Trophoblast cell (in vitro differentiated cells and primary cell): ENCODE data around the gene BBS9.

Experiments
- DNase-seq, 2 donors: peaks; one replicate each; pipeline ENCODE4 v3.0.0-alpha.2; 2016
- H2AFZ ChIP-seq: 2 replicates; pipeline ENCODE4 v1.6.1; 2013; ENCODE audit warnings: low read length, moderate library complexity, mild to moderate bottlenecking; ENCODE audit not compliant: insufficient read depth, poor library complexity
- H2AK5ac ChIP-seq: 2 replicates; pipeline ENCODE4 v1.6.1; 2013; ENCODE audit warnings: mild to moderate bottlenecking, low read length
- H2BK120ac ChIP-seq: 2 replicates; pipeline ENCODE4 v1.6.1; 2013; ENCODE audit warnings: low read length, mild to moderate bottlenecking, moderate library complexity; ENCODE audit not compliant: insufficient read depth, poor library complexity
- H2BK12ac ChIP-seq: 2 replicates; pipeline ENCODE4 v1.6.1; 2013; ENCODE audit warnings: mild to moderate bottlenecking, low read length, moderate library complexity
- H2BK5ac ChIP-seq: 2 replicates; pipeline ENCODE4 v1.6.1; 2013; ENCODE audit warnings: low read length, low read depth, moderate library complexity, mild to moderate bottlenecking; ENCODE audit not compliant: poor library complexity
- H3K14ac ChIP-seq: 2 replicates; pipeline ENCODE4 v1.6.1; 2013; ENCODE audit warnings: mild to moderate bottlenecking, low read length
- H3K18ac ChIP-seq: 2 replicates; pipeline ENCODE4 v1.6.1; 2013; ENCODE audit warnings: mild to moderate bottlenecking, low read length
- H3K23ac ChIP-seq: 2 replicates; pipeline ENCODE4 v1.6.1; 2013; ENCODE audit warnings: low read length
- H3K27ac ChIP-seq: 2 replicates; pipeline ENCODE4 v1.5.1; 2013; ENCODE audit warnings: low read depth, mild to moderate bottlenecking, inconsistent platforms, low read length, moderate library complexity
- H3K27me3 ChIP-seq: 2 replicates; pipeline ENCODE4 v1.6.1; 2013; ENCODE audit warnings: inconsistent platforms, mild to moderate bottlenecking, low read length, moderate library complexity; ENCODE audit not compliant: insufficient read depth
- H3K36me3 ChIP-seq, 2 experiments: 1 replicate in 1 of 2; 2 replicates in 1 of 2; pipeline ENCODE4 v1.6.1; 2013; ENCODE audit warnings: low read length in 2 of 2, mild to moderate bottlenecking in 2 of 2, moderate library complexity in 1 of 2; ENCODE audit not compliant: insufficient read depth in 2 of 2, control insufficient read depth in 1 of 2
- H3K4ac ChIP-seq: 2 replicates; pipeline ENCODE4 v1.6.1; 2013; ENCODE audit warnings: low read depth, mild to moderate bottlenecking, low read length, moderate library complexity
- H3K4me1 ChIP-seq, 2 experiments: 1 replicate in 1 of 2; 2 replicates in 1 of 2; pipeline ENCODE4 v1.6.1; 2013; ENCODE audit warnings: low read length in 2 of 2, mild to moderate bottlenecking in 2 of 2, moderate library complexity in 1 of 2; ENCODE audit not compliant: insufficient read depth in 2 of 2, control insufficient read depth in 1 of 2
- H3K4me2 ChIP-seq: 2 replicates; pipeline ENCODE4 v1.6.1; 2013; ENCODE audit warnings: inconsistent platforms, mild to moderate bottlenecking, low read length, moderate library complexity
- H3K4me3 ChIP-seq: 2 replicates; pipeline ENCODE4 v1.5.1; 2013; ENCODE audit warnings: mild to moderate bottlenecking, low read depth, low read length, inconsistent platforms
- H3K79me1 ChIP-seq: one replicate; pipeline ENCODE4 v1.6.1; 2013; ENCODE audit warnings: low read length
- H3K79me2 ChIP-seq: 2 replicates; pipeline ENCODE4 v1.6.1; 2013; ENCODE audit warnings: low read length, mild to moderate bottlenecking; ENCODE audit not compliant: control insufficient read depth, insufficient read depth, poor library complexity
- H3K9ac ChIP-seq: 2 replicates; pipeline ENCODE4 v1.6.1; 2013; ENCODE audit warnings: mild to moderate bottlenecking, low read length
- H3K9me3 ChIP-seq: 2 replicates; pipeline ENCODE4 v1.6.1; 2013; ENCODE audit warnings: low read depth, mild to moderate bottlenecking, control low read depth, inconsistent platforms, low read length; ENCODE audit not compliant: insufficient read depth
- H4K12ac ChIP-seq: 2 replicates; pipeline ENCODE4 v1.6.1; 2013; ENCODE audit warnings: low read depth, mild to moderate bottlenecking, low read length, moderate library complexity
- H4K8ac ChIP-seq: 2 replicates; pipeline ENCODE4 v1.6.1; 2013; ENCODE audit warnings: low read depth, mild to moderate bottlenecking, low read length, moderate library complexity
- H4K91ac ChIP-seq: one replicate; pipeline ENCODE4 v1.6.1; 2013; ENCODE audit warnings: low read depth, mild to moderate bottlenecking, low read length, moderate library complexity
- WGBS: extraction: QIAGEN DNeasy Blood & Tissue Kit; methylation state at CpG from one replicate; pipeline ENCODE4 v1.1.7; 2013; ENCODE audit warnings: missing lambda C conversion rate; ENCODE audit not compliant: insufficient read length, insufficient coverage; ENCODE audit errors: extremely low coverage; 5-methylcytosine and 5-hydroxymethylcytosine counted together

Gene BBS9

GRCh38 chr7:33111614-33112013 is 17.8 kb upstream of the BBS9 start:
- Histone ChIP-seq H3K79me2 (peaks cover 6% of the 10 kb centered on the region), H4K8ac (no peak overlapping the region), H3K27ac (no peak overlapping the region), H3K4me1 (peaks cover 0 to 2% of the 10 kb centered on the region in 2 experiments), H3K79me1 (peaks cover 3% of the 10 kb centered on the region), H3K14ac (no peak overlapping the region), H3K9me3 (no peaks in the 10 kb centered on the region), H3K23ac (no peak overlapping the region), H3K9ac (no peak overlapping the region), H2AFZ (no peak overlapping the region), H2BK12ac (no peak overlapping the region), H3K18ac (no peak overlapping the region), H3K4me3 (no peak overlapping the region), H3K4me2 (no peak overlapping the region), H2BK5ac (no peak overlapping the region), H2AK5ac (no peak overlapping the region), H3K27me3 (no peaks in the 10 kb centered on the region), H4K12ac (no peak overlapping the region), H4K91ac (no peak overlapping the region), H2BK120ac (no peak overlapping the region), H3K36me3 (no peaks in the 10 kb centered on the region), H3K4ac (no peak overlapping the region)
- no CpG with 5 or more reads among the region's 3 CpGs for WGBS
- no peak for DNase-seq

DNA sequence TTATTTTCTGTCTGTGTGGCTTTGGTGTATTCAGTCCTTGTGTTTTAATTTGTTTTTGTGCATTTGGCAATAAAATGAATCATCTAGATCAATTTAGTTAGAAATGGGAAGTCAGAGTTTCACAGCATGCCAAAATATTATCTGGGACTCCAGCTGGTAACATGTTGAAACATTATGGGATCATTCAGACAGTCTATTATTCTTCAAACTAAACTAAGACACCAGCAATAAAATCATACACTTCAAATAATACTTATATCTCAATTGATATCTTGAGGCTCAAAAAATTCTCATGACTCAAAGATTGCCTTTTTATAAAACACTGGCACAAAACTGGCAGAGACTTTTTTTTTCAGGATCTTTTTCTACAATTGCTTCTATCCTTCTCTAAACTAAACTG is 14.4 kb upstream of the BBS9 start:
- no peak overlapping the region for H3K4me2 ChIP-seq
- no peak overlapping the region for H3K27ac ChIP-seq
- H2BK5ac ChIP-seq = no peak overlapping the region
- no peaks in the 10 kb centered on the region for H3K9me3 ChIP-seq
- H3K18ac ChIP-seq = no peak overlapping the region
- H3K4me1 ChIP-seq = no peaks in the 10 kb centered on the region
- H3K23ac ChIP-seq = no peak overlapping the region
- H3K4me3 ChIP-seq = no peak overlapping the region
- H2BK120ac ChIP-seq = no peak overlapping the region
- no peak overlapping the region for H4K12ac ChIP-seq
- H3K14ac ChIP-seq = no peak overlapping the region
- H4K91ac ChIP-seq = no peak overlapping the region
- H3K79me1 ChIP-seq = no peaks in the 10 kb centered on the region
- no peaks in the 10 kb centered on the region for H3K79me2 ChIP-seq
- no peak overlapping the region for H4K8ac ChIP-seq
- no peak for DNase-seq
- H3K27me3 ChIP-seq = no peaks in the 10 kb centered on the region
- H3K9ac ChIP-seq = no peak overlapping the region
- H2AFZ ChIP-seq = no peak overlapping the region
- no peak overlapping the region for H3K4ac ChIP-seq
- H2BK12ac ChIP-seq = no peak overlapping the region
- no peaks in the 10 kb centered on the region for H3K36me3 ChIP-seq
- H2AK5ac ChIP-seq = no peak overlapping the region

- Histone ChIP-seq H3K79me1 (no peaks in the 10 kb centered on the region), H4K91ac (no peak overlapping the region), H4K8ac (no peak overlapping the region), H3K9me3 (no peaks in the 10 kb centered on the region), H2BK12ac (no peak overlapping the region), H2AK5ac (no peak overlapping the region), H3K4me3 (no peak overlapping the region), H3K14ac (no peak overlapping the region), H3K4me2 (no peak overlapping the region), H3K4ac (no peak overlapping the region), H3K4me1 (no peaks in the 10 kb centered on the region), H3K27ac (no peak overlapping the region), H2BK120ac (no peak overlapping the region), H3K9ac (no peak overlapping the region), H3K27me3 (no peaks in the 10 kb centered on the region), H2BK5ac (no peak overlapping the region), H3K36me3 (no peaks in the 10 kb centered on the region), H4K12ac (no peak overlapping the region), H3K79me2 (no peaks in the 10 kb centered on the region), H3K23ac (no peak overlapping the region), H3K18ac (no peak overlapping the region), H2AFZ (no peak overlapping the region)
- DNase-seq = no peak
- no CpG with 5 or more reads among the region's 3 CpGs for WGBS
Observed at GRCh38 chr7:33118383-33118782, 11.0 kb upstream of the BBS9 start.

DNA sequence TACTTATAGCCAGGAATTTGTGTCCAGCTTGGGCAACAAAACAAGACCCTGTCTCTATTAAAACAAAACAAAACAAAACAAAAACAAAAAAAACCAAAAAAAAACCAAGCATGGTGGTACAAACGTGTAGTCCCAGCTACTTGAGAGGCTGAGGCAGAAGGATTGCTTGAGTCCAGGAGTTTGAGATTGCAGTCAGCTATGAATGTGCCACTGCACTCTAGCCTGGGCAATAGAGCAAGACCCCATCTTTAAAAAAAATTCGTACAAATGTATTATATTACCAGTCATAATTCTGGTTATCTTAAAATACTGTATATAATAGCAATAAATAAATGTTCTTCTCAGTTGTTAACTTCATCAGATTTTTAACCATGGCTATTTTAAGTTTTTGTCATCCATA is 2.3 kb upstream of the BBS9 start:
- Histone ChIP-seq H3K9me3 (no peaks in the 10 kb centered on the region), H3K36me3 (no peaks in the 10 kb centered on the region), H3K79me1 (peaks cover 3% of the 10 kb centered on the region), H3K27ac (no peak overlapping the region), H2BK5ac (no peak overlapping the region), H3K18ac (no peak overlapping the region), H3K14ac (no peak overlapping the region), H3K9ac (no peak overlapping the region), H4K8ac (no peak overlapping the region), H3K4me1 (peaks cover 0 to 5% of the 10 kb centered on the region in 2 experiments), H4K12ac (no peak overlapping the region), H2BK12ac (no peak overlapping the region), H2AK5ac (no peak overlapping the region), H3K4me2 (no peak overlapping the region), H2AFZ (no peak overlapping the region), H3K79me2 (no peaks in the 10 kb centered on the region), H3K23ac (no peak overlapping the region), H3K4me3 (no peak overlapping the region), H3K27me3 (no peaks in the 10 kb centered on the region), H2BK120ac (no peak overlapping the region), H3K4ac (no peak overlapping the region), H4K91ac (no peak overlapping the region)
- no peak for DNase-seq
- WGBS = no CpG with 5 or more reads among the region's 2 CpGs
